A549 (cell line): ENCODE measurements around the gene CPEB4. TPM values are rescaled to one million over a fixed set of nuclear protein-coding genes. Genes with fewer than 3 reads are reported as not detected.
A peak's percentile ranks its signal among the peaks of the same experiment; 100 is the strongest.

Experiments
- ATAC-seq, 2 experiments: fragments of 200-7000 bp in 1 of 2; fragments of >200 bp in 1 of 2; cut with Nextera tagmentation in 1 of 2; cut with Tn5 transposase in 1 of 2; 3 replicates each; pipeline versions ENCODE4 v1.8.0 to v1.9.1; 2018 to 2020; ENCODE audit warnings: mild to moderate bottlenecking in 1 of 2, moderate library complexity in 1 of 2
- CTCF ChIA-PET: fragments of 300-600 bp; sonication (Branson Sonifier 250); formaldehyde crosslinking; extraction: SDS; loops from one replicate; lab custom pipeline; 2021; ENCODE audit warnings: antibody characterized with exemption, inconsistent platforms; lab: Yijun Ruan, JAX
- POLR2A ChIA-PET: fragments of 350-600 bp; formaldehyde crosslinking; extraction: SDS; loops from one replicate; lab custom pipeline; 2021; ENCODE audit warnings: antibody characterized with exemption, inconsistent platforms; lab: Yijun Ruan, JAX
- DNase-seq, 2 experiments: peaks; one replicate each; pipeline versions ENCODE4 v3.0.0 to v3.0.0-alpha.2; 2011 to 2016; ENCODE audit warnings: low read depth in 1 of 2, low spot score in 1 of 2
- FAIRE-seq: peaks from 2 replicates; lab custom pipeline; 2011; peaks lifted over from hg19 to GRCh38; lab: Jason Lieb, UNC
- H3K27ac ChIP-seq, 2 experiments: fragments of >200 bp; sonication (Bioruptor Twin); formaldehyde crosslinking; 3 replicates each; pipeline ENCODE4 v1.5.1; 2016 to 2017
- H3K4me1 ChIP-seq: fragments of >200 bp; sonication (Bioruptor Twin); formaldehyde crosslinking; 3 replicates; pipeline ENCODE4 v1.6.1; 2016
- H3K4me2 ChIP-seq: fragments of >200 bp; sonication (Bioruptor Twin); formaldehyde crosslinking; 3 replicates; pipeline ENCODE4 v1.6.1; 2016
- H3K4me3 ChIP-seq: fragments of >200 bp; sonication (Bioruptor Twin); formaldehyde crosslinking; 3 replicates; pipeline ENCODE4 v1.5.1; 2016
- H3K9me3 ChIP-seq: fragments of >200 bp; sonication (Bioruptor Twin); formaldehyde crosslinking; 3 replicates; pipeline ENCODE4 v1.6.1; 2016
- BHLHE40 ChIP-seq: IDR thresholded peaks from 2 replicates; pipeline ENCODE4 v1.6.1; 2012; ENCODE audit warnings: low read depth, low read length, inconsistent platforms
- CBX8 ChIP-seq: fragments of 200-600 bp; sonication (generic); IDR thresholded peaks from 2 replicates; pipeline ENCODE4 v1.6.1; 2016
- CHD2 ChIP-seq: fragments of 150-350 bp; IDR thresholded peaks from 2 replicates; pipeline ENCODE4 v1.6.1; 2014; ENCODE audit warnings: low read length; ENCODE audit not compliant: partially characterized antibody
- CTCF ChIP-seq: fragments of >200 bp; sonication (Bioruptor Twin); formaldehyde crosslinking; IDR thresholded peaks from 3 replicates; pipeline ENCODE4 v1.5.1; 2016
- E2F6 ChIP-seq: IDR thresholded peaks from 2 replicates; pipeline ENCODE4 v1.6.1; 2012; ENCODE audit warnings: low read depth, borderline replicate concordance
- EHF ChIP-seq: fragments of 250-450 bp; sonication (Bioruptor Pico); IDR thresholded peaks from 2 replicates; pipeline ENCODE4 v1.5.0; 2020; ENCODE audit warnings: mild to moderate bottlenecking
- EHMT2 ChIP-seq: fragments of 200-600 bp; sonication (generic); IDR thresholded peaks from 2 replicates; pipeline ENCODE4 v1.6.1; 2016; ENCODE audit warnings: antibody characterized with exemption, low read depth, mild to moderate bottlenecking, moderate library complexity
- ELK1 ChIP-seq: fragments of 150-350 bp; IDR thresholded peaks from 2 replicates; pipeline ENCODE4 v1.6.1; 2014; ENCODE audit warnings: low read depth, mild to moderate bottlenecking, low read length
- ESRRA ChIP-seq: fragments of 150-350 bp; IDR thresholded peaks from 2 replicates; pipeline ENCODE4 v1.6.1; 2014; ENCODE audit warnings: mild to moderate bottlenecking, low read length, borderline replicate concordance
- FOSL2 ChIP-seq, 2 experiments: fragments of 450-650 bp in 1 of 2; fragments of >200 bp in 1 of 2; sonication (Bioruptor Twin) in 1 of 2; formaldehyde crosslinking; IDR thresholded peaks; 2 replicates each; pipeline versions ENCODE4 v1.5.0 to v1.6.1; 2016 to 2020; ENCODE audit warnings: mild to moderate bottlenecking in 1 of 2, moderate library complexity in 1 of 2
- FOXS1 ChIP-seq: fragments of 250-450 bp; sonication (Bioruptor Pico); IDR thresholded peaks from 2 replicates; pipeline ENCODE4 v1.5.0; 2020; ENCODE audit warnings: mild to moderate bottlenecking, moderate library complexity
- GATA3 ChIP-seq: IDR thresholded peaks from 2 replicates; pipeline ENCODE4 v1.6.1; 2012; ENCODE audit warnings: borderline replicate concordance
- HDAC2 ChIP-seq: fragments of 200-600 bp; sonication (generic); IDR thresholded peaks from 2 replicates; pipeline ENCODE4 v1.6.1; 2016
- HES2 ChIP-seq: fragments of >200 bp; sonication (Bioruptor Twin); formaldehyde crosslinking; IDR thresholded peaks from 2 replicates; pipeline ENCODE4 v1.6.1; 2016
- HEYL ChIP-seq: fragments of 250-450 bp; sonication (Bioruptor Pico); IDR thresholded peaks from 2 replicates; pipeline ENCODE4 v1.8.0; 2021; ENCODE audit warnings: mild to moderate bottlenecking, moderate library complexity
- HOXA7 ChIP-seq: fragments of 250-450 bp; sonication (Bioruptor Pico); IDR thresholded peaks from 2 replicates; pipeline ENCODE4 v1.5.0; 2020; ENCODE audit warnings: mild to moderate bottlenecking, moderate library complexity
- HOXB5 ChIP-seq: fragments of 250-450 bp; sonication (Bioruptor Pico); IDR thresholded peaks from 2 replicates; pipeline ENCODE4 v1.5.0; 2020; ENCODE audit warnings: mild to moderate bottlenecking, moderate library complexity
- MAFK ChIP-seq: fragments of 450-650 bp; IDR thresholded peaks from 2 replicates; pipeline ENCODE4 v1.6.1; 2014; ENCODE audit not compliant: partially characterized antibody
- MAX ChIP-seq: IDR thresholded peaks from 2 replicates; pipeline ENCODE4 v1.6.1; 2012
- NFE2L2 ChIP-seq: fragments of 150-350 bp; conservative IDR thresholded peaks from 2 replicates; pipeline ENCODE4 v1.6.1; 2014; ENCODE audit warnings: low read length
- NPAS2 ChIP-seq: fragments of 250-450 bp; sonication (Bioruptor Pico); IDR thresholded peaks from 2 replicates; pipeline ENCODE4 v1.8.0; 2022; ENCODE audit warnings: mild to moderate bottlenecking, moderate library complexity, borderline replicate concordance
- NR3C1 ChIP-seq: fragments of >200 bp; sonication (Bioruptor Twin); formaldehyde crosslinking; IDR thresholded peaks from 3 replicates; pipeline ENCODE4 v1.6.1; 2017
- PHF8 ChIP-seq: fragments of 200-600 bp; sonication (generic); IDR thresholded peaks from 2 replicates; pipeline ENCODE4 v1.6.1; 2016; ENCODE audit warnings: low read depth, mild to moderate bottlenecking, antibody characterized with exemption, moderate library complexity, borderline replicate concordance
- POLR2A ChIP-seq: IDR thresholded peaks from 2 replicates; pipeline ENCODE4 v1.6.1; 2012; ENCODE audit warnings: mild to moderate bottlenecking, low read length
- RARB ChIP-seq: fragments of 250-450 bp; sonication (Bioruptor Pico); IDR thresholded peaks from 2 replicates; pipeline ENCODE4 v1.8.0; 2021; ENCODE audit warnings: mild to moderate bottlenecking, moderate library complexity
- RCOR1 ChIP-seq: fragments of 150-350 bp; IDR thresholded peaks from 2 replicates; pipeline ENCODE4 v1.6.1; 2014; ENCODE audit warnings: antibody characterized with exemption, low read length, low read depth
- RNF2 ChIP-seq: fragments of 200-600 bp; sonication (generic); IDR thresholded peaks from 2 replicates; pipeline ENCODE4 v1.6.1; 2016; ENCODE audit warnings: low read depth, mild to moderate bottlenecking, antibody characterized with exemption, moderate library complexity, borderline replicate concordance
- SMC3 ChIP-seq: fragments of >200 bp; sonication (Bioruptor Twin); formaldehyde crosslinking; IDR thresholded peaks from 3 replicates; pipeline ENCODE4 v1.6.1; 2018; ENCODE audit warnings: inconsistent platforms
- SREBF2 ChIP-seq: fragments of 450-650 bp; IDR thresholded peaks from 2 replicates; pipeline ENCODE4 v1.6.1; 2014; ENCODE audit warnings: mild to moderate bottlenecking, moderate library complexity
- TP53 ChIP-seq: fragments of 250-450 bp; sonication (Bioruptor Pico); IDR thresholded peaks from 2 replicates; pipeline ENCODE4 v1.5.0; 2021; ENCODE audit warnings: mild to moderate bottlenecking, moderate library complexity
- USF2 ChIP-seq: fragments of 450-650 bp; IDR thresholded peaks from 2 replicates; pipeline ENCODE4 v1.6.1; 2014; ENCODE audit warnings: antibody characterized with exemption
- ZC3H11A ChIP-seq: fragments of 450-650 bp; IDR thresholded peaks from 2 replicates; pipeline ENCODE4 v1.6.1; 2014; ENCODE audit warnings: antibody characterized with exemption, mild to moderate bottlenecking
- WGBS: methylation state at CpG from one replicate; pipeline ENCODE4 v1.1.6; 2017; ENCODE audit errors: missing lambda C conversion rate; 5-methylcytosine and 5-hydroxymethylcytosine counted together
- polyA plus RNA-seq, 4 experiments: library from polyadenylated mRNA; depleted of rRNA in 3 of 4; stranded (reverse); fragments of >200 nt; fragmentation: RNase III in 1 of 4; extraction: RNeasy Plus Mini Kit Qiagen cat#74134 plus additional on column Dnase treatment in 1 of 4; gene quantifications; 2 replicates in 3 of 4; 3 replicates in 1 of 4; pipeline ENCODE4 v1.2.3, GENCODE V29; 2011 to 2017
- TF ChIP-seq, protein P1 (sequence below): fragments of >200 bp; sonication (Bioruptor Twin); formaldehyde crosslinking; IDR thresholded peaks from 3 replicates; pipeline ENCODE4 v1.6.1; 2016

The CPEB4 gene
- polyA plus RNA-seq, 2 of the 4 experiments (the other 2 are of a cell fraction) = 11.4 to 50.0 TPM

GRCh38 chr5:173916233-173916632 is 28.1 kb downstream of the CPEB4 start (continued):
- no peak for TF ChIP-seq RARB (CRISPR knock-in tag)
- no peak for TF ChIP-seq NPAS2 (CRISPR knock-in tag)
- no peak for TF ChIP-seq ELK1
- TF ChIP-seq CTCF = no peak
- no peak for TF ChIP-seq FOXS1 (CRISPR knock-in tag)

GRCh38 chr5:173917788-173918786 is 29.9 kb downstream of the CPEB4 start:
- peak overlapping the region; percentile 60 for H3K4me3 ChIP-seq
- H3K4me2 ChIP-seq = peak overlapping the region; percentile 75
- 2% methylated on average over 19 of the region's 19 CpGs for WGBS
- DNase-seq (peak; percentile 83 to 88), ATAC-seq (peak; percentile 96 to 97), FAIRE-seq (peak; percentile 68)
- peaks cover 46% of the 10 kb centered on the region for H3K4me1 ChIP-seq
- peak overlapping the region; percentile 84 to 86 for H3K27ac ChIP-seq
- CTCF ChIA-PET = interaction anchor here (1.8 kb wide), 1 partner anchor 55 kb away, joined by 4 read pairs; no protein-coding TSS in a partner anchor
- H3K9me3 ChIP-seq = no peaks in the 10 kb centered on the region
- POLR2A ChIA-PET = interaction anchor here (0.6 to 2.3 kb wide), 5 partner anchors 17 to 151 kb away, joined by 3 to 12 read pairs (median 4); partner anchors contain the start of gene CPEB4
- TF ChIP-seq PHF8 (0 out of 2 replicates have a peak, but pooled peaks have one; percentile 36), EHF (CRISPR knock-in tag) (no peak), FOSL2 (IDR thresholded peaks at IDR 0.05) (no peak), FOSL2 (CRISPR knock-in tag; IDR thresholded peaks at IDR 0.05) (no peak), NFE2L2 (no peak), MAFK (no peak), HOXB5 (CRISPR knock-in tag) (no peak), TP53 (CRISPR knock-in tag) (no peak), BHLHE40 (peak; percentile 62), EHMT2 (no peak), HES2 (no peak), RARB (CRISPR knock-in tag) (no peak), GATA3 (peak; percentile 79), RNF2 (no peak), CBX8 (no peak), ZC3H11A (no peak), MAX (peak; percentile 27; the same call in 1 of the 2 replicates), HOXA7 (0 out of 2 replicates have a peak, but pooled peaks have one; percentile 50), ESRRA (no peak), NR3C1 (no peak), SMC3 (no peak), HEYL (CRISPR knock-in tag) (no peak), HDAC2 (no peak), E2F6 (no peak), RCOR1 (no peak), POLR2A (peak; percentile 55), SREBF2 (no peak), USF2 (no peak), CHD2 (no peak), FOXS1 (CRISPR knock-in tag) (no peak)
- TF ChIP-seq, protein P1, sequence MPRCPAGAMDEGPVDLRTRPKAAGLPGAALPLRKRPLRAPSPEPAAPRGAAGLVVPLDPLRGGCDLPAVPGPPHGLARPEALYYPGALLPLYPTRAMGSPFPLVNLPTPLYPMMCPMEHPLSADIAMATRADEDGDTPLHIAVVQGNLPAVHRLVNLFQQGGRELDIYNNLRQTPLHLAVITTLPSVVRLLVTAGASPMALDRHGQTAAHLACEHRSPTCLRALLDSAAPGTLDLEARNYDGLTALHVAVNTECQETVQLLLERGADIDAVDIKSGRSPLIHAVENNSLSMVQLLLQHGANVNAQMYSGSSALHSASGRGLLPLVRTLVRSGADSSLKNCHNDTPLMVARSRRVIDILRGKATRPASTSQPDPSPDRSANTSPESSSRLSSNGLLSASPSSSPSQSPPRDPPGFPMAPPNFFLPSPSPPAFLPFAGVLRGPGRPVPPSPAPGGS = peak; percentile 73; the same call in 1 of the 3 replicates
